Activated CD8-positive, alpha-beta T cell treated with anti-CD3 and anti-CD28 coated beads for 36 hours (primary cell): Measurements from ENCODE around the gene PRRG3. TPM values are rescaled to one million over a fixed set of nuclear protein-coding genes. Genes with fewer than 3 reads are reported as not detected.

Experiments used
- ATAC-seq: fragments of 200-7000 bp; cut with Tn5 transposase; one replicate; pipeline ENCODE4 v1.10.0; 2021; ENCODE audit warnings: mild to moderate bottlenecking, moderate library complexity
- CTCF ChIA-PET: fragments of 350-600 bp; sonication (Branson Sonifier 250); formaldehyde crosslinking; loops from one replicate; lab custom pipeline; 2021; ENCODE audit warnings: antibody characterized with exemption; lab: Charles Lee
- POLR2A ChIA-PET: fragments of 350-600 bp; sonication (Branson Sonifier 250); formaldehyde crosslinking; loops from one replicate; lab custom pipeline; 2021; ENCODE audit warnings: antibody characterized with exemption; lab: Charles Lee
- DNase-seq: peaks from one replicate; pipeline ENCODE4 v3.0.0-alpha.2; 2020
- H3K27ac Mint-ChIP-seq: one replicate; pipeline ENCODE4 v1.8.0; 2021; ENCODE audit warnings: mild to moderate bottlenecking, mixed read lengths
- H3K27me3 Mint-ChIP-seq: one replicate; pipeline ENCODE4 v1.8.0; 2021; ENCODE audit warnings: mixed read lengths
- H3K36me3 Mint-ChIP-seq: one replicate; pipeline ENCODE4 v1.8.0; 2021; ENCODE audit warnings: low read depth, mixed read lengths
- H3K4me1 Mint-ChIP-seq: one replicate; pipeline ENCODE4 v1.8.0; 2021; ENCODE audit warnings: low read depth, mixed read lengths
- H3K4me3 Mint-ChIP-seq: one replicate; pipeline ENCODE4 v1.8.0; 2021; ENCODE audit warnings: mild to moderate bottlenecking, moderate library complexity, mixed read lengths
- H3K9me3 Mint-ChIP-seq: one replicate; pipeline ENCODE4 v1.8.0; 2021; ENCODE audit warnings: mixed read lengths
- intact Hi-C: fragments of 100-400 bp; cut with micrococcal nuclease; formaldehyde crosslinking; loops from one replicate; pipeline ENCODE4 v1.10.0; 2022
- total RNA-seq, 2 experiments: library from RNA; stranded (reverse); gene quantifications; one replicate each; pipeline ENCODE4 v1.2.3, GENCODE V29; 2021
- TF ChIP-seq, protein P1 (sequence below): fragments of 200-600 bp; IDR thresholded peaks from one replicate; pipeline ENCODE4 v1.8.0; 2022; ENCODE audit warnings: antibody characterized with exemption, mild to moderate bottlenecking

PRRG3 gene
- total RNA-seq, 2 experiments from 2014 or later, result not detected

DNA sequence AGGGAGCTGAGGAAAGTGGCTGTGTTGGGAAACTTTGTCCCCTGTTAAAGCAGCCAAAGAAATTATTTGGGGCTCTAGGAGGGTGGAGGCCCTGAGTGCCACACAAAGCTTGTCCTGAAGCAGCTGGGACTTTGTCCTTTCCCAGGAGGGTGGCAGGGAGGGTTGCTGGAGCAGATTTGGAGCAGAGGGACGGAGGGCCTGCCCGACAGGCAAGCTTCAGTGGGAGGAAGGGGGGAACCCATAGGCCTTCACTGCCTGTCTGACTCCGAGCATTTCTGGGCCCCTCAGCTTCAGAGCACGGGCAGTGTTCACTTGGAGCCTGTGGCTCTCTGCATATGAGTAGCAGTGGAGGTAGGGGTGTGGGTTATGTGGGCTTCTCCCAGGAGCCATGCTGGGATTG, 32.1 kb downstream of the PRRG3 start:
- POLR2A ChIA-PET, result no interaction called here
- DNase-seq (no peak), ATAC-seq (no peak)
- Mint-ChIP-seq H3K36me3 (no peaks in the 10 kb centered on the region), H3K4me3 (no peak overlapping the region), H3K27ac (no peak overlapping the region), H3K9me3 (no peaks in the 10 kb centered on the region), H3K27me3 (no peaks in the 10 kb centered on the region), H3K4me1 (no peaks in the 10 kb centered on the region)
- CTCF ChIA-PET, result interaction anchor here (1.1 kb wide), 1 partner anchor 26 kb away, joined by 3 read pairs; no protein-coding TSS in a partner anchor
- TF ChIP-seq, protein P1, sequence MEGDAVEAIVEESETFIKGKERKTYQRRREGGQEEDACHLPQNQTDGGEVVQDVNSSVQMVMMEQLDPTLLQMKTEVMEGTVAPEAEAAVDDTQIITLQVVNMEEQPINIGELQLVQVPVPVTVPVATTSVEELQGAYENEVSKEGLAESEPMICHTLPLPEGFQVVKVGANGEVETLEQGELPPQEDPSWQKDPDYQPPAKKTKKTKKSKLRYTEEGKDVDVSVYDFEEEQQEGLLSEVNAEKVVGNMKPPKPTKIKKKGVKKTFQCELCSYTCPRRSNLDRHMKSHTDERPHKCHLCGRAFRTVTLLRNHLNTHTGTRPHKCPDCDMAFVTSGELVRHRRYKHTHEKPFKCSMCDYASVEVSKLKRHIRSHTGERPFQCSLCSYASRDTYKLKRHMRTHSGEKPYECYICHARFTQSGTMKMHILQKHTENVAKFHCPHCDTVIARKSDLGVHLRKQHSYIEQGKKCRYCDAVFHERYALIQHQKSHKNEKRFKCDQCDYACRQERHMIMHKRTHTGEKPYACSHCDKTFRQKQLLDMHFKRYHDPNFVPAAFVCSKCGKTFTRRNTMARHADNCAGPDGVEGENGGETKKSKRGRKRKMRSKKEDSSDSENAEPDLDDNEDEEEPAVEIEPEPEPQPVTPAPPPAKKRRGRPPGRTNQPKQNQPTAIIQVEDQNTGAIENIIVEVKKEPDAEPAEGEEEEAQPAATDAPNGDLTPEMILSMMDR, result no peak
- intact Hi-C loops, result no loop called here

DNA sequence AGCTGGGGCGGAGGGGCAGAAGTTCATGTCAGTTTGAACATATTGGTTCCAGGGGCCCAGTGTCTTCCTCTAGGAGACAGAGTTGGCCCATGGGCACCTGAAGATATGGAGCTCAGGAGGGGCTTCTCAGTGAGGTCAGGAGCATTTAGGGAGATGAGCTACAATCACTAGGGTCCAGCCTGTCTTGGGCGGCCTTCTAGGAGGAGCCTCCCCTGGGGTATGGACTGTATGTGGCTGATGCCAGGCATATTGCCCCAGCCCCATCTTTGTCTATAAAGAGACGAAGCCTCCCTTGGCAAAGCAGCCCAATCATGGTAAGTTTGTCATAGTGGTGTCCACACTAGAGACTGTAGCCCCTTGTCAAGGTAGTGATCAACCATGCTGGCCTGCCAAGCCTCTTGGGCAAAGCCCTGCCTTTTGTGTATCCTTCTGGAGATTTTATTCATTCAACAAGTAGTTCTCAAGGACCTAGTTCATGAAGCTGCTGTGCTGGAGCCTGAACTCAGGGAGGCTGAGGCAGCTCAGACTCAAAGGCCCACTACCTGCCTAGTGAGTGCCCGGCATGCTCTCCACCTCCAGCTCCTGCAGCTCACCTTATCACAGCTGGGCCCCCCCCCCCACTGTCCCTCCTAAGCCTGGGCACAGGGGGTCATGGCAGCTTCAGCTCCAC, 33.9 kb downstream of the PRRG3 start:
- DNase-seq (no peak), ATAC-seq (no peak)
- TF ChIP-seq, protein P1, result no peak
- no peak overlapping the region for H3K4me3 Mint-ChIP-seq
- ChIA-PET POLR2A (no interaction called here), CTCF (no interaction called here)
- H3K9me3 Mint-ChIP-seq, result no peaks in the 10 kb centered on the region
- intact Hi-C loops, result no loop called here
- no peak overlapping the region for H3K27ac Mint-ChIP-seq
- no peaks in the 10 kb centered on the region for H3K4me1 Mint-ChIP-seq
- H3K27me3 Mint-ChIP-seq, result peaks cover 2% of the 10 kb centered on the region
- no peaks in the 10 kb centered on the region for H3K36me3 Mint-ChIP-seq

DNA sequence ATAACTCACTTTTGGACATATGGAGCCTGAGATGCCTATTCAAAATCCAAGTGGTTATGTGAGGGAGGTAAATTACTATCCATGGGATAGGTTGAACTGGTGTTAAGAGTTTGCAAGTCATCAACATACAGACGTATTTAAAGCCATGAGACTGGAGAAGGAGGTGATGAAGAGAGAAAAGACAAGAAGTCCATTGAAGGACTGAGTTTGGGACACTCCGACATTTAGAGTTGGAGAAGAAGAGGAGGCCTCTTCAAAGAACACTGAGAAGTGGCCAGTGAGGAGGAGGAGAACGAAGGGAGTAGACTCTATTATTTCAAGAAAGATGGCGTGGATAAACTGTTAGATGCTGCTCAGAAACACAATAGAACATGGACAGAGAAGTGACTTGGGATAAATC, 39.2 kb downstream of the PRRG3 start, which contains the start of gene CNGA2:
CNGA2 (plus strand) TSS at position 301 of the 400 bp plus-strand sequence. CDS start 3,738 bp downstream, outside the sequence.
- no peaks in the 10 kb centered on the region for H3K9me3 Mint-ChIP-seq
- intact Hi-C loops, result no loop called here
- H3K27me3 Mint-ChIP-seq, result peaks cover 2% of the 10 kb centered on the region
- TF ChIP-seq, protein P1, result no peak
- no peak within 1 kb of the TSS for H3K4me3 Mint-ChIP-seq
- no peaks in the 10 kb centered on the region for H3K36me3 Mint-ChIP-seq
- no peaks in the 10 kb centered on the region for H3K4me1 Mint-ChIP-seq
- H3K27ac Mint-ChIP-seq, result no peak within 1 kb of the TSS
- ChIA-PET POLR2A (no interaction called here), CTCF (no interaction called here)
- DNase-seq (no peak), ATAC-seq (no peak)

DNA sequence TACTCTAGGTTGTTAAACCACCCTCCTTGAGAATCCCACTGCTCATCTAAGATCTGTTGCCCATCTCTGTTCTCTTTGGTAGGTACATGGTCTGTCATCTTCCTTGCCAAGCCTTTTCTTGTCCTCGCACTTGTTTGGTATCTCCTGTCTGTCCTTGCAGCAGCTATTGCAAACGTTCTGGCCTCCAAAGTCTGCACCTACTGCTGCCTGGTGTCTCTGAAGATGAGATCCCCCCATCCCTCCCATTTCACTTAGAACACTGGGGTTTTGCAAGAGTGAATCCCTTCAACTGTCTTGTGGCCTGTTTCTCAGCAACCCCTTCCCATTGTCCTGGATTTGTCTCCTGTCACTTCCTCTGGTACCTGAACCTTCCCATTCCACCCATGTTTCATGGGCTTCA, 40.0 kb downstream of the PRRG3 start:
- ChIA-PET POLR2A (no interaction called here), CTCF (no interaction called here)
- Mint-ChIP-seq H3K36me3 (no peaks in the 10 kb centered on the region), H3K27ac (no peak overlapping the region), H3K9me3 (no peaks in the 10 kb centered on the region), H3K4me3 (no peak overlapping the region), H3K27me3 (peaks cover 2% of the 10 kb centered on the region), H3K4me1 (no peaks in the 10 kb centered on the region)
- intact Hi-C loops, result no loop called here
- ATAC-seq (no peak), DNase-seq (no peak)
- TF ChIP-seq, protein P1, result no peak

DNA sequence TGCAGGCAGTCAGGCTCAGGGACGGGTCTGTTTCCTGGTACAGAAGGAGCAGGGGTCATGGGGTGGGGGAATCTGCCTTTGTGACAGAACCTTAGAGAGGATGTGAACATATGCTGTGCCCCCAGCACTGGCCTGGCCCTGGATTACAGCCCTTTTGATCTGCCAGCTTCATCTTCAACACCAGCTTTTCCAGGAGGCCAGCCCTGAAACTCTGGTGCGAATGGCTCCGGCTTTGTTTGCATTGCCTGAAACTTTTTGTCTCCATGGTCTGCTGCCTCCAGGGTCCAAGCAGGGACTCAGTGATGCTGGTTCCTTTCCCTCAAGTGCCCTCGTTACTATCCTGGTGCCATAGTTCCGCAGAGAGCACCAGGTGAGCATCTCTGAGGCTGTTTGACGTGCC, 41.4 kb downstream of the PRRG3 start:
- DNase-seq (no peak), ATAC-seq (no peak)
- Mint-ChIP-seq H3K36me3 (no peaks in the 10 kb centered on the region), H3K4me1 (no peaks in the 10 kb centered on the region), H3K4me3 (no peak overlapping the region), H3K27me3 (peaks cover 4% of the 10 kb centered on the region), H3K27ac (no peak overlapping the region), H3K9me3 (no peaks in the 10 kb centered on the region)
- CTCF ChIA-PET, result no interaction called here
- intact Hi-C loops, result no loop called here
- TF ChIP-seq, protein P1, result no peak
- POLR2A ChIA-PET, result no interaction called here
